ENCODE measurements around the gene RHOBTB1.

The RHOBTB1 gene

GRCh38 chr10:60863796-60864195 is 80.2 kb downstream of the RHOBTB1 start (continued):
- TF ChIP-seq ZNF707 (tag by site-specific recombination; IDR thresholded peaks at IDR 0.05) = no peak
- no peak for TF ChIP-seq ZNF10 (tag by site-specific recombination; IDR thresholded peaks at IDR 0.05)
- no peak for TF ChIP-seq ZNF677 (tag by site-specific recombination; IDR thresholded peaks at IDR 0.05)
- no peak for TF ChIP-seq ZNF791 (tag by site-specific recombination; IDR thresholded peaks at IDR 0.05)
- no peak for TF ChIP-seq PRDM1 (tag by site-specific recombination; IDR thresholded peaks at IDR 0.05)
- TF ChIP-seq ZSCAN5A (tag by site-specific recombination; IDR thresholded peaks at IDR 0.05) = no peak
- no peak for TF ChIP-seq OVOL3 (tag by site-specific recombination; IDR thresholded peaks at IDR 0.05)
- no peak for TF ChIP-seq ZBTB10 (tag by site-specific recombination; IDR thresholded peaks at IDR 0.05)
- TF ChIP-seq REST (tag by site-specific recombination; IDR thresholded peaks at IDR 0.05) = no peak
- no peak for TF ChIP-seq ZSCAN18 (tag by site-specific recombination; IDR thresholded peaks at IDR 0.05)

GRCh38 chr10:60862517-60862916 is 81.5 kb downstream of the RHOBTB1 start:
- ChIA-PET CTCF (no interaction called here), POLR2A (no interaction called here)
- H3K4me1 ChIP-seq (ENCODE audit: control insufficient read depth, insufficient read depth, low read length) = no peaks in the 10 kb centered on the region
- H3K27ac ChIP-seq (ENCODE audit: extremely low read depth, low read depth, low read length) = no peak overlapping the region
- H3K36me3 ChIP-seq (ENCODE audit: control insufficient read depth in 2 of 2, insufficient read depth in 1 of 2, low read length in 2 of 2) = no peaks in the 10 kb centered on the region
- H3K4me3 ChIP-seq (ENCODE audit: low read depth, low read length) = no peak overlapping the region
- TF ChIP-seq PRDM1 (tag by site-specific recombination; IDR thresholded peaks at IDR 0.05) = peak; percentile 98
- peak; percentile 82 for TF ChIP-seq ZNF366 (tag by site-specific recombination; conservative IDR thresholded peaks at IDR 0.05)
- TF ChIP-seq ZNF555 (tag by site-specific recombination; conservative IDR thresholded peaks at IDR 0.05) = no peak
- H3K9me3 ChIP-seq (ENCODE audit: control insufficient read depth, insufficient read depth, low read depth, low read length) = no peaks in the 10 kb centered on the region

GRCh38 chr10:60856405-60856804 is 87.6 kb downstream of the RHOBTB1 start:
- TF ChIP-seq ZNF266 (tag by site-specific recombination; IDR thresholded peaks at IDR 0.05; ENCODE audit: low read depth) = no peak
- no peak for TF ChIP-seq ZNF121 (tag by site-specific recombination; IDR thresholded peaks at IDR 0.05)
- no peak for TF ChIP-seq KLF16 (tag by site-specific recombination; IDR thresholded peaks at IDR 0.05)
- no peak for TF ChIP-seq ZNF701 (tag by site-specific recombination; IDR thresholded peaks at IDR 0.05)
- CTCF ChIA-PET = no interaction called here
- no peaks in the 10 kb centered on the region for H3K9me3 ChIP-seq (ENCODE audit: control insufficient read depth, insufficient read depth, low read depth, low read length)
- no peak overlapping the region for H3K4me3 ChIP-seq (ENCODE audit: low read depth, low read length)
- POLR2A ChIA-PET = no interaction called here
- no peaks in the 10 kb centered on the region for H3K36me3 ChIP-seq (ENCODE audit: control insufficient read depth in 2 of 2, insufficient read depth in 1 of 2, low read length in 2 of 2)
- no peaks in the 10 kb centered on the region for H3K4me1 ChIP-seq (ENCODE audit: control insufficient read depth, insufficient read depth, low read length)
- H3K27ac ChIP-seq (ENCODE audit: extremely low read depth, low read depth, low read length) = no peak overlapping the region

All from HEK293 (cell line).